ENCODE results near the gene NRG2. TPM values are rescaled to one million over a fixed set of nuclear protein-coding genes. Genes with fewer than 3 reads are reported as not detected.

Gene NRG2
- total RNA-seq, 2 experiments from 2014 or later: 0.08 to 0.17 TPM

DNA sequence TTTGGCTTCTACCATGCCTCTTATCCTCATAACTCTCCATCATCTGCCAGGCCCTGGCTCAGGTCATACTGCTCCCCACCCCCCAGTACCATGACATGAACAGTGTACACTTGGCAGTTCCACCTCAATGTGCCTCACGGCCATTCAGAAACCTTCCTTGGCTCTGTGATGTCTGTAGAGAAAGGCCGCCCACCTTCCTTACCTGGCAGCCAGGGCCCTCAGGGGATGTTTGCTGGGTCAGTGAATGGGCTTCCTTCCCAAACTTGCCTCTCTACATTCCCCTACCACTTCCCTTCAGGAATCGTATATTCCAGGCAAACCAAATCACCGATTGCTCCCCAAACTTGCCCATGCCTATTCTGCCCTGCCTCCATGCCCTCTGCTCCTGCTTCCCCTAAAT lies 146.4 kb downstream of the NRG2 start:
- H3K4me1 ChIP-seq (ENCODE audit: insufficient read depth, low read length): no peaks in the 10 kb centered on the region
- no peak overlapping the region for H3K27ac Mint-ChIP-seq
- H3K4me3 Mint-ChIP-seq: no peak overlapping the region
- ChIA-PET CTCF (no interaction called here), POLR2A (no interaction called here)
- no peak overlapping the region for H3K4me3 ChIP-seq (ENCODE audit: low read length)
- H3K36me3 Mint-ChIP-seq (ENCODE audit: low read depth): no peaks in the 10 kb centered on the region
- peaks cover 55% of the 10 kb centered on the region for H3K27me3 Mint-ChIP-seq
- ATAC-seq (ENCODE audit: poor library complexity): no peak
- H3K9me3 ChIP-seq (ENCODE audit: control insufficient read depth in 1 of 2, insufficient read depth in 1 of 2, low read length in 2 of 2): no peaks in the 10 kb centered on the region
- no peak overlapping the region for H3K27ac ChIP-seq (ENCODE audit: low read depth in 1 of 2, low read length in 2 of 2)
- peaks cover 7 to 11% of the 10 kb centered on the region in 2 experiments for H3K27me3 ChIP-seq (ENCODE audit: control insufficient read depth in 1 of 2, insufficient read depth in 2 of 2, low read length in 2 of 2)
- H3K36me3 ChIP-seq (ENCODE audit: insufficient read depth, low read length): no peaks in the 10 kb centered on the region
- DNase-seq: no peak
- no peak for TF ChIP-seq CTCF (IDR thresholded peaks at IDR 0.05)
- no peaks in the 10 kb centered on the region for H3K9me3 Mint-ChIP-seq
- intact Hi-C loops (cut with DNase I, micrococcal nuclease): no loop called here
- H3K4me1 Mint-ChIP-seq (ENCODE audit: low read depth): no peaks in the 10 kb centered on the region

GRCh38 chr5:139895647-139896046 lies 147.5 kb downstream of the NRG2 start:
- no peaks in the 10 kb centered on the region for H3K4me1 Mint-ChIP-seq (ENCODE audit: low read depth)
- H3K27ac Mint-ChIP-seq: no peak overlapping the region
- peaks cover 51% of the 10 kb centered on the region for H3K27me3 Mint-ChIP-seq
- CTCF ChIA-PET: no interaction called here
- H3K27ac ChIP-seq (ENCODE audit: low read depth in 1 of 2, low read length in 2 of 2): no peak overlapping the region
- no peak overlapping the region for H3K4me3 ChIP-seq (ENCODE audit: low read length)
- intact Hi-C loops (cut with DNase I, micrococcal nuclease): no loop called here
- H3K36me3 ChIP-seq (ENCODE audit: insufficient read depth, low read length): no peaks in the 10 kb centered on the region
- H3K4me1 ChIP-seq (ENCODE audit: insufficient read depth, low read length): no peaks in the 10 kb centered on the region
- no peak for TF ChIP-seq CTCF (IDR thresholded peaks at IDR 0.05)
- no peak for DNase-seq
- H3K4me3 Mint-ChIP-seq: no peak overlapping the region
- H3K36me3 Mint-ChIP-seq (ENCODE audit: low read depth): no peaks in the 10 kb centered on the region
- no peaks in the 10 kb centered on the region for H3K9me3 Mint-ChIP-seq
- POLR2A ChIA-PET: no interaction called here
- H3K27me3 ChIP-seq (ENCODE audit: control insufficient read depth in 1 of 2, insufficient read depth in 2 of 2, low read length in 2 of 2): peaks cover under 1 to 8% of the 10 kb centered on the region in 2 experiments
- no peak for ATAC-seq (ENCODE audit: poor library complexity)
- no peaks in the 10 kb centered on the region for H3K9me3 ChIP-seq (ENCODE audit: control insufficient read depth in 1 of 2, insufficient read depth in 1 of 2, low read length in 2 of 2)

DNA sequence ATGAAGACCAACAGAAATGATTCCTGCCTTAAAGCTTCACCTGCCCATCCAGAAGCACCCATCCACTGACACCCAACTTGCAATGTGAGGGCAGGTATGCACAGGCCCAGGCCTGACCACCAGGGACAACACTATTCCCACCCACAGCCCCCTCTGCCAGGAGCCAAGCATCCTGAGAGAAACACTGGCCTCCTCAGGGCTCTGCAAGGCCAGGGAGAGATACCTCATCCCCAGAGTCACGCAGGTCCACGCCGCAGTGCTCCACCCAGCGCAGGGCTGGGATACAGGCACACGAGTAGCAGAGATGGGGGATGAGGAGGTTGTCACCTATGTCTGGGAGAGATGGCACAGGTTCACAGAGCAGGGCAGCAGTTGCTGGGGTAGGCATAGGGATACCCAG lies 148.1 kb downstream of the NRG2 start:
- H3K4me3 ChIP-seq (ENCODE audit: low read length): no peak overlapping the region
- H3K27me3 ChIP-seq (ENCODE audit: control insufficient read depth in 1 of 2, insufficient read depth in 2 of 2, low read length in 2 of 2): peaks cover 0 to 3% of the 10 kb centered on the region in 2 experiments
- DNase-seq (no peak), ATAC-seq (ENCODE audit: poor library complexity) (no peak)
- Mint-ChIP-seq H3K9me3 (no peaks in the 10 kb centered on the region), H3K27ac (no peak overlapping the region), H3K36me3 (ENCODE audit: low read depth) (no peaks in the 10 kb centered on the region), H3K4me1 (ENCODE audit: low read depth) (no peaks in the 10 kb centered on the region), H3K4me3 (no peak overlapping the region), H3K27me3 (peaks cover 48% of the 10 kb centered on the region)
- intact Hi-C loops (cut with DNase I, micrococcal nuclease): no loop called here
- ChIA-PET CTCF (no interaction called here), POLR2A (no interaction called here)
- TF ChIP-seq CTCF (IDR thresholded peaks at IDR 0.05): no peak
- H3K9me3 ChIP-seq (ENCODE audit: control insufficient read depth in 1 of 2, insufficient read depth in 1 of 2, low read length in 2 of 2): no peaks in the 10 kb centered on the region
- no peak overlapping the region for H3K27ac ChIP-seq (ENCODE audit: low read depth in 1 of 2, low read length in 2 of 2)
- no peaks in the 10 kb centered on the region for H3K4me1 ChIP-seq (ENCODE audit: insufficient read depth, low read length)
- H3K36me3 ChIP-seq (ENCODE audit: insufficient read depth, low read length): no peaks in the 10 kb centered on the region
